HS-27A (cell line): ENCODE measurements around the gene DHRS7B.
"Not testable (repeated sequence)": the region's sequence is repeated elsewhere in the genome, so short reads cannot be mapped to it uniquely, and the experiment has no call there.

Experiments used
- DNase-seq: peaks from one replicate; pipeline ENCODE4 v3.0.0-alpha.2; 2012; ENCODE audit warnings: low read depth, missing footprints

DHRS7B gene

DNA sequence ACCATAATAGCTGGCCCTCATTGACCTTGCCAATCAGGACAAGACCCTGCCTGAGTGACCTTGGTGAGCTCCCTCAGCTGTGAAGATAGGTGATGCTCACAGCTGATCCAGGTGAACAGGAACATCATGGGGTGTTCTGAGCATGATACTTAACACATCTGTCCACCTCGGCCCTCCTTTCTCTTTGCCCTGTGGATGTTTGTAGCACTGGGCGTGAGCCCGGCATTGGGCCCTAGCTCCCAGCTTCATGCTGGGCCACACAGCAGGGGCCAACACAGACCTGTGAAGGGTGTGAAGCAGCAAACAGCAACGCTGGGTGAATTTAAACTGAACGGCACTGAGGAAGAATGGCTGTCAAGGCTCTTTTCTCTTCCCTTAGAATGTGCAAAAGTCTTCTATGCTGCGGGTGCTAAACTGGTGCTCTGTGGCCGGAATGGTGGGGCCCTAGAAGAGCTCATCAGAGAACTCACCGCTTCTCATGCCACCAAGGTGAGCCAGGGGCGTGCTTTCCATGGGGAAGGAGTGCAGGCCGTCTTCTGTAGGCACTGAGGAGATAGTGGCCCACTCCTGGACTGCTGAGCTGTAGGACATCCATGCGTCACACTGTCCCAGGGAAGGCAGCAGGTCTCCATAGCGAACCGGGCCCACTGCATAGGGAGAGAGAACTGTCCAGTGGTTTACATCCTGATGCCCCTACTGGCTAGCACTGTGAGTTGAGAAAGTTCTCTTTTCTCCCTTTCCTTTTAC lies 51.3 kb downstream of the DHRS7B start:
- DNase-seq, result no peak

DNA sequence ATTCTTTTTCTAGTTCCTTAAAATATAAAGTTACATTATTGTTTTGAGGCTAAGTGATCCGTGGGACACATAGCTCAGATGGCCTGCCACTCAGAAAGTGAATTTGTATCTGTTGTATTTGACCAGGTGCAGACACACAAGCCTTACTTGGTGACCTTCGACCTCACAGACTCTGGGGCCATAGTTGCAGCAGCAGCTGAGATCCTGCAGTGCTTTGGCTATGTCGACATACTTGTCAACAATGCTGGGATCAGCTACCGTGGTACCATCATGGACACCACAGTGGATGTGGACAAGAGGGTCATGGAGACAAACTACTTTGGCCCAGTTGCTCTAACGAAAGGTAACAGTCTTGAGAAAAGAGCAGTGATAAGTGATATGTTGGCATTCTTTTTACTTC lies 56.7 kb downstream of the DHRS7B start:
- DNase-seq, result no peak

DNA sequence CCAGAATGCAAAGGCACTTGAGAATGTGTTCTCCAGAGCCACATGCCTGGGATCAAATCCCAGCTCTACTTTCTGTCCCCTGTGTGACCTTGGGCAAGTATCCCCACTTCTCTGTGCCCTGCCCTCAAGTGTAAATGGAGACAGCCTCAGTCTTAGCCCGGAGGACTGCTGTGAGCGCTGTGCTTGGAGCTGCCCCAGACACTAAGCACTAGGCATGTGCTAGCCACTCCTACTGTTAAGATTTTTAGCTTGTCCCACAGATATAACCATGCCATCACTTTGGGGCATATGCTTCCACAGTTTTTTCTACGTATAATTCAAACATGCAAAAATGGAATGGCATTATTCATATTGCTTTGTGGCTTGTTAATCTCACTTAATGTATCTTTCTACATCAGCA lies 57.8 kb downstream of the DHRS7B start:
- DNase-seq, result no peak

DNA sequence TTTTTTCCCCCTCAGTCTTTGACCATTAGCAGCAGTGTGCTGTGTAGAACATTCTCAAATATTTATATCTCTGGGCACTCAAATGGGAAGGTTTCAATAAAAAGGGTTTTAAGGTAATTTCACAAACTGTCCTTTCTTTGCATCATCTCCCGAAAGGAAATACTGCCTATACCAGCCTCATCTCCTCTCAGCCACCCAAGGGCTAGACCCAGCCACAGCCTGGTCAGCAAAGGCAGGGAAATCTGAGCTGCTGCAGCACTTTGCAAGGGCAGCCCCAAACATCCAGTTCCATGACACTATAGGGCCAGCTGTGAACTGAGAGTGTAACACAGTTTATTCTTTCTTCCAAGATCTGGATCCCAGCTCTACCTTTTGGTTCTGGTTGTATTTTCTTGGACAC lies 58.3 kb downstream of the DHRS7B start:
- no peak for DNase-seq

DNA sequence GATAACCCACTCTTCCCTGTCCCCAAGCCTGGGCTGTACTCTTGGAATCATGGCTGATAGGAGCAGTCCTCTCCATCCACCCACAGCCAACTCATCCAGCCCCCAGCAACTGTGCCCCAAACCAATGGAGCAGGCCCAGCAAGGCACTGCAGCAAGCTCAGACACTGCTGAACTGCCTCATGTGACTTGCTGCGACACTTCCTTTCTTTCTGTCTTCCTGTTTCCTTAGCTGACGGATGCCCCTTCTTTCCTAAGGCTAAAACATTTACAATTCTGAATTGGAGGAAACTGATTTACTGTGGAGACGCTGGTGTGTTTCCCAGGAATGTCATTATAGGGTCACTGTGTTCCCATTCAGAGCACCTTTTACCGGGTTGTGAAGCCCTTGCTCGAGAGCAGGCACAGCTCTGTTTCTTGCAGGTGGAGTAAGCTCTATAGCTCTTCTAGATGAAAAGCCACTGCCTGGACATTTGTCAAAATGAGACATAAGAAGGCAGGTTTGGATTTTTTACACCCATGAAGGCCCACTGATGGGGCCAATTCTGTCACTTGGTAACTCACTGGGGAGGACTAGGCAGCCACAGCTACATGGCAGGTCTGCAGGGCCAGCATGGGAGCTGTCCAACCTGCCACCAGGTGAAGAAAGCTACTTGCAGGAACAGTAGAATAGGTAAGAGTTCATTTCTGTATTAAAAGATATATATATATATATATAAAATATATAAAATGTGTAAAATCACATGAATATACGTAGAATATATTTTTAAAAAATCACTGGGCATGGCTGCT lies 59.8 kb downstream of the DHRS7B start:
- no peak for DNase-seq

DNA sequence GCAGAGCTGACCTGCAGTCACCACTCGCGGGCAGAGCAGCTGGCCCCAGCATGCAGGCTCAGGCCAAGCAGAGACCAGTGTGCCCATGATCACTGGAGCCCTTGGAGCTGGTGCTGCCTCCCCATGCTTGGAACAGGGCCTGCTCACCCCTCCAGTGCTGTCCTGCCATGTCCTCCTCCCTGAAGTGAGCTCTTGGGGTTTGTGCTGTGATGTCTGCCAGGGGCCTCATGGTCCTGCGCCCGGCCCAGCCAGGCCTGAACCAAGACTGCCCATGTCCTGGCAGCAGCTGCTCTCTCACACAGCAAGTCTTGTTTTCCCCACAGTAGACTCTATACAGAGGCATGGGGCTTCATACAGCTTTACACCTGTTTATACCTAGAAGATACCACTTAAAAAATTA lies 62.6 kb downstream of the DHRS7B start:
- no peak for DNase-seq

DNA sequence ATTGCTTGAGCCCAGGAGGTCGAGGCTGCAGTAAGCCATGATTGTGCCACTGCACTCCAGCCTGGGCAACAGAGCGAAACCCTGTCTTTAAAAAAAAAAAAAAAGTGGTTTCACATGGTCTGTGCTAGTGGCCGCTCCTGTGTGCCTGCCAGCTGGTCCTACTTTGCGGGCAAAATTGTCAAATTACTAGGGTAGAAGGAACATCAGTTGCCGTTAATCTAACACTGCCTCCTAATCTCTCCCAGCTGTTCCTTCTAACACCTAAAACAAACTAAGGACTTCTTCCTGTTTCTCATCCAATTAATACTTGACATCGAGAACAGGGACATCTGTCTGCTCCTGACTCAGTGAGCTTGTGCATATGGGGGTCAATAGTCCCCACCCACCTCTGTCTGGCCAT lies 63.3 kb downstream of the DHRS7B start:
- DNase-seq, result no peak

DNA sequence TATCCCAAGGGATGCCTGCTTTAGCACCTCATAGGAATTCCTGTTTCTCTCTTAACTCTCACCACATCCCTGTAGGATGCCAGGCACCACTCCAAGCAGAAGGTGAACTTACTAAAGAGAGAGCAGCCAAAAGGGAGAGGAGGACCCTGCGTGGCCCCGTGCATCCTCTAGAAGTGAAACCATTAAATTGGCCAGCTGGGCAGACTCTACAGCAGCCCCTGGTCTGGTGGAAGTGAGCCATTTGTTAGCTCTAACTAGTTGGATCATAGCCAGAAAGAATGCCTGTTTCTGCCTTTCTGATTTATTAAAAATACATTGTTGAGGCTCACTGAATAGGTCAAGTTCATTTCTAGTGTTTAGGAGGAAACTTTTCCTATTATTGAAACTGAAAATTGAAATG lies 64.9 kb downstream of the DHRS7B start:
- DNase-seq, result no peak

DNA sequence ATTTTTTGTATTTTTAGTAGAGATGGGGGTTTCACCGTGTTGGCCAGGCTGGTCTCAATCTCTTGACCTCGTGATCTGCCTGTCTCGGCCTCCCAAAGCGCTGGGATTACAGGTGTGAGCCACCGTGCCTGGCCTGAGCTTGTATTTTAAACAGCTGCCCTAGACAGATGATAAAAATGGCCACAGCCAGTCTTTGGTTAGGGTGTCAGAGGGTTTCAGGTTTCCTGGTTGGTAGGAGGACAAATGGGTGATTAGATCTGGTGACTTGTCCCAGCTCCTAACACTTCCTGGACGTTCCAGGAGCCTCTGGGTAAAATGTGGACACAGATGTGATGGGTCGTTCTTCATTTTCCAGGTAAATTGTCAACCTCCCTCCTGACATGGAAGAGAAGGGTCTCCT lies 65.7 kb downstream of the DHRS7B start:
- DNase-seq, result not testable (repeated sequence)

DNA sequence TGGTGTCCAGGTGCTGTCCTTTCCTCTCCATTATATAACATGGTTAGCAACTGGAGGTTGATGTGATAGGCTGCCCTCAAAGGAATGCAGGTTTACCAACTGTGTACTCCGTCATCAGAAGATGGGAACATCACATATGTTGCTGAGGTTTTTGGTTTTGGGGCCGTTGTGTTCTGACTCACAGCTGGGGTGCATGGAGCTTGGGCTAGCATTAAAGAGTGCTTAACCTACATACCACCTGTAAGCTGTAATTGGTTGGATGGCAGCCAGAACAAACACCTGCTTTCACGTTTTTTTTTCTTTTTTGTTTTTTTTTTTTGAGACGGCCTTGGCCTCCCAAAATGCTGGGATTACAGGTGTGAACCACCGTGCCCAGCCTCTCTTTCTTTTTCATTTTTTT lies 66.3 kb downstream of the DHRS7B start:
- DNase-seq, result no peak

DNA sequence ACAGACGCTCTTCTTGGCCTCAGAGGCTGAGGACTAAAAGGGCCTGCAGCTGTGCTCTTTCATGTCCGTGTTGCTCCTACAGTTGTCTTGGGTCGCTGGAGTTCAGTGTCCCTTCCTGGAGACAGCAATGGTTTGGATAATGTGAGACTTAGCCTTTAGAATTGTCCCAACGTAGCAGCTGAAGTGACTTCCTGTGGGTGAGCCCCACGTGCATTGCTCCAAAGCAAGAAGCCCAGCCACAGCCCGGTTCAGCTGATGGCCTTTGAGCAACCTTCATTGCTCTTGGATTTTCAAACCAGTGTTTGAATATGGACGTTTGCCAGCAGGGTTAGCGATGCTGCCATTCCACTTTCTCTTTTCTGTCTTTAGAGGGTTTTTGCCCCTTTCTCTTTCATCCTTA lies 67.5 kb downstream of the DHRS7B start:
- no peak for DNase-seq

DNA sequence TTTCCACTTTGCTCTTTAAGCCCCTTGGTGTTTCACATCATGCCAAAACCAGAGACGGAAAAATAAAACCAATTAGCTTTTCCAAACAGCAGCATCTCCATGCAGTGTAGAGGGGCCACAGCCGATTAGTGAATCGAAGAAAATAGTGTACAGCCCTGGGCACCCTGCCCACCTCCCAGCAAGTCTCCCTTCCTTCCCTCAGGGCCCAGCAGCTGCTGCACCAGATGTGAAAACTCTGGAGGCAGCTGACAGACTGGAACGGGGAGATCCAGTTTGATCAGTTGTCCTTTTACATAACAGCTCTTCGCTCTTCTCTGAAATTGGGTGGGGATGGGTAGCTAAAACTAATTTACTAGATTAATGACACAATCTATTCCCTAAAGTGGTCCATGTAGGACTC lies 67.9 kb downstream of the DHRS7B start:
- no peak for DNase-seq

DNA sequence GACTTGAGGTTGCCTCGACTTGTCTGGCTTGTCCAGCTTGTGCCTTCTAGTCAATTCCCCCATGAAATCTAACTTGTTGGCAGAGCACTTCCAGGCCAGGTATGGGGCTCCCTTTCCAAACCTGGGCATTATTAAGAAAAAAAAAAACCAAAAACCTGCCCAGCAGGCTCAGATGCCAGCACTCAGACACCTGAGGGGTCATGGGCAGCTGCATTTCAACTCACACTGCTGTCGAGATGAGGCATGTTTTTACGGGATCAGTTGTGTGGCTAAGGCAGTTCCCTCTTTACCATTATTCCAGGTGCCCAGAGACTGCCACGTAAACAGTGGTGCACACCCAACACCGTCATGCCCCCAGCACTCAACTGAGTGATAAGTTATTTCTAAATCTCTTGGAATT lies 69.4 kb downstream of the DHRS7B start:
- no peak for DNase-seq

DNA sequence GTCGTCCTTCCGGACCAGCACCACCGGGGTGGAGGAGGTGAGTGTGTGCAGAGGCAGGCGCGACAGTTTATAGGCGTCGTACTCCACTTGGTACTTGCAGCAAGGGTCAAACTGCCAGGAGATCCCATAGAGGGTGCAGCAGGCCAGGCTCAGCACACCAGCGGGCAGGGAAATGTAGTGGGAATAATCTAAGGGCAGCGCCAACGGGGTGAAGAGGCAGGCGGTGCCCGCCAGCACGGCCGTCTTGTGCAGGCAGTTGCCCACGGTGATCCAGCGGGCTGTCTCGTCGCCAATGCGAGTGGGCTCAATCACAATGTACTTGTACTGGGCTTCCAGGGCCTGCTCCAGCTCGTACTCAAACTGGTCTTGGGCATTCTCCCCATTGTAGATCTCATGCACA lies 71.6 kb downstream of the DHRS7B start:
- no peak for DNase-seq

DNA sequence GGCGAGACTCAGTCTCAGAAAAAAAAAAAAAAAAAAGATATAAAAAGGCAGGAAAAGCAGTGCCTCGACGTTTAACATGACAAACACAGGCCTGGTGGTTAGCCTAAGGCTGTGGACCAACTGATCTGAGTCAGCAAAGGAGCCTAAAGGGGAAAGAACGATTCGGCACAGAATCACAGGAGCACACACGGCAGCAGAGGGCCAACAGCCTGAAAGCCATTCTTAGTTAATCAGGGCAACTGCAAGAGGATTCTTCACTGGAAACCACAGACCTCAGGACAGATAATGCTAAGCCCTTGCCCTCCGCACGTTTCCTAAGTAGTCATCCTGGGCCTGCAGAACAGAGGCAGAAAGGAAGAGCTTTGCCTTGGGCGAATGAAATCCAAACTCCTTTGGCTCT lies 72.5 kb downstream of the DHRS7B start:
- DNase-seq, result no peak

DNA sequence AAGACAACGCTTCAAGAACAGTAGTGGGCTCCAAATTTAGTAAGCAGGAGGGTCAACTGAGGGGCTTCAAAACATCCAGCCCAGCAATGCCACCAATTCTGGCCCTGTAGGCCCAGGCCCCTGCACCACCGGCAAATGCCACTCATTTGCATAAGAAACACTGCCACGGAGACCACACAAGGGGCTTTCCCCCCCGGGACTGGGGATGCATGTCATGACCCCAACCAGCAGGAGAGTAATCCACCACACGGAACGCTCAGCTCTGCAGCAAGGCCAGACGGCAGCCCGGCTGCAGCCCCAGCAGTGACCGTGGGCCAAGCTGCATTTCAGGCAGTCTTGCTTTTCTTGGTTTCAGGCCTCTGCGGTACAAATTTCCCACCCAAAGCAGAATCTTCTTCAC lies 73.1 kb downstream of the DHRS7B start:
- DNase-seq, result no peak

DNA sequence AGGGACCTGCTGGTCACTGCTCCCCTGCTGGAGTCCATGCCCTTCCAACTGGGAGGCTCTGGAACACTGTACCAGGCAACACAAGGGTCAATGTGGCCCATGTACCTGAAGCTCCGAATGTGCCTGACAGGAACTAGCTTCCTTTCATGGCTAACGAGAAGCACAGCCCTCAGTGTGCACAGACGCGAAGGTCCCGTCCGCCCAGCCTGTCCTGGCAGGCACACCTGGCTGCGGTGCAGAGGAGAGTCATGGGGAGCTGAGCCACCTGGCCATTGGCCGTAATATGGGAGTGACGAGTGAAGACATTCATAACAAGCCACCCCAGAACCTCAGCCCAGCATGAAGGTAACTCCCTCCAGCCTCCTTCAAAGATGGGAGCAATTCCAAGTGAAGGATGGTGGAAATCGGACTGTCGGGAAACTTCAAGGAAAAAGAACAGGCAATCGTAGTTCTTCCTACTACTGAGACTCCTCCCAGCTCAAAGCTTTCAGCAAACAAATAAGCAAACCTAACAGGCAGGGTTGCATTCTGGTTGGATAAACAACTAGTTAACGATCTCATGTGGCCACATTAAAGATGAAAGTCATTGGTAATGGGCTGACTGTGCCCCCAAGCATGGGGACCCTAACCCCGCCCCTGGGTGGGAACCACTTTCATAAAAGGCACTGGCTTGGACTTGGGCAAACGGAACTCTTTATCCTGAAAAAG lies 74.0 kb downstream of the DHRS7B start:
- DNase-seq, result no peak

DNA sequence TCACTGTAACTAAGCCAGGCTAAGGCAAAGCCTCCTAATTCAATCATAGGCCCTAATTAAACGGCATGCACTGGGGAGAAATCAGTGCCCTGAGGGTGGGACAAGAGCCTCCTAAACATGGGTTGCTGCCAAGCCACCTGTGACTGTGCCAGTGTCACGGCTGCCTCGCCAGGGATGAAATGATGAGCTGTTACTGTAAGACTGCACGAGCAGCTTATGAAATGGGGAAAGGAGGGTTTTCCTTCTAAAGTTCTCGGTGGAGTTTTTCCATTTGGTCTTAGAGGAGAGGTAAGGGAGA lies 74.5 kb downstream of the DHRS7B start:
- no peak for DNase-seq

DNA sequence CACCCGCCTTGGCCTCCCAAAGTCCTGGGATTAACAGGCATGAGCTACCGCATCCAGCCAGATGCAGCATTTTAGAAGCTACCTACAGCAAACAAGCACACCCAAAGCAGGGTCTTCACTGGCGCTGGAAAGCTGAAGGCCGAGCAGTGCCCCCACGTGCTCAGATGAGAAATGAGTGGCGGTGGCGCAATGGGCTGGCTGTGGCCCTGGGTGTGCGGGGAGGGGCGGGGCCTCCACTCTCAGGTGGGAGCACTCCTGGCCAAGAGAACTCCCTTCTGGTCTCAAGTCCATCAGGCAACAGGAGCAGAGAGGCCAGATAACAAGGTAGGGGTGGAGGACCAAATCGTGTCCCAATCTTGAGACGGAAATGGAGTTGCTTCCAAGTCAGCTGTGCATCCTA lies 75.1 kb downstream of the DHRS7B start:
- no peak for DNase-seq

DNA sequence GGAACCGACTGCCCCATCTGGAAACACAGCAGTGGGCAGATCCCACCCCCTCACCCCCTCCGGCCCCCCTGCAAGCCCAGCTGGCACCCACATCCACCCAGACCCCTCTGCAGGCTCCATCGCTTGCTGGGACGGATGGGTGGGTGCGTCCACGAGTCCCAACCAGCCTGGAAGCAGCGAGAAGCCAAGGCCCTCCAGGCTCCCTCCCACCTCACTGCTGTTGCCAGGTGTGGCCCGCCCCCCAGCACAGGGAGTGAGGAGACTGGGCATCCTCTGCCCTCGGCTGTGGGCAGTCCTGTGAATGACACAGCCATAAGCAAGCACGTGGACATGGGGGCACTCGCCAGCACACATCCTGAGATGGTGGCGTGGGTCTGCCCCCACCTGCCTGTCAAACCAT lies 75.7 kb downstream of the DHRS7B start:
- no peak for DNase-seq

DNA sequence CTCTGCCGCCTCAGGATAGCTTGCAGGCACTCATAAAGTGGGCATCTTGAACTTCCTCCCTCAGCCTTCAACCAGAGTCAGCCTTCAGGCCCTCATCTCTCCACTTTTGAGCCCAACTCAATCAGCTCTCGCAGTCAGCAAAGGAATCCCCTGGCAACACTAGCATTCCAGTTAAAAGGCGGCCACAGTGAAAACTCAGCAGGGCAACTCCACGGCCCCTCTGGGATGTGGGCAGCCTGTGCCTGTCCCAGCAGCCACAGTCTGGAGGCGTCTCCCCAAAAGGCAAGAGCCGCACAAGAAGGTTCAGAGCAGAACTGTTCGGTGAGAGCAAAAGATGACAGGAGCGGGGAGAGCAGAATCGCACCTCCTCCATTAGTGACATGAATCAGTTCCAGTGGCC lies 78.2 kb downstream of the DHRS7B start:
- no peak for DNase-seq

DNA sequence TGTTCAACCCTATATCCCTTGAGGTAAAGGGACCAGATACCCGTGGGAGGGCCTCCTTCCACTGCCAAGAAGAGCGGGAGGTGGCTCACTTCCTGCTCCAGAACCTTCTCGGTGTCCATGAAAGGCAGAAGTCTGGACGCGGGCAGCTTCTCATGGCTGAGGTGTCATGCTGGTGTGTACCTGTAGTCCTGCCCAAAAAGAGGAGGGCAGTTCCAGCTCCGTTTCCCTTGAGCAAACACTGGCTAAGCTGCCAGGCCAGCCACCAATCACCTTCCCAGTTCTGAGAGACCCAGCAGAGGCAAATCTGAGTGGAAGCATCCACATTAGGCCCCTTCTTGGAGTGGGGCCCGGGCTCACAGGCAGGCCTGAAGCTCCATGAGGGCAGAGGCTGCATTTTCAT lies 81.6 kb downstream of the DHRS7B start:
- no peak for DNase-seq

DNA sequence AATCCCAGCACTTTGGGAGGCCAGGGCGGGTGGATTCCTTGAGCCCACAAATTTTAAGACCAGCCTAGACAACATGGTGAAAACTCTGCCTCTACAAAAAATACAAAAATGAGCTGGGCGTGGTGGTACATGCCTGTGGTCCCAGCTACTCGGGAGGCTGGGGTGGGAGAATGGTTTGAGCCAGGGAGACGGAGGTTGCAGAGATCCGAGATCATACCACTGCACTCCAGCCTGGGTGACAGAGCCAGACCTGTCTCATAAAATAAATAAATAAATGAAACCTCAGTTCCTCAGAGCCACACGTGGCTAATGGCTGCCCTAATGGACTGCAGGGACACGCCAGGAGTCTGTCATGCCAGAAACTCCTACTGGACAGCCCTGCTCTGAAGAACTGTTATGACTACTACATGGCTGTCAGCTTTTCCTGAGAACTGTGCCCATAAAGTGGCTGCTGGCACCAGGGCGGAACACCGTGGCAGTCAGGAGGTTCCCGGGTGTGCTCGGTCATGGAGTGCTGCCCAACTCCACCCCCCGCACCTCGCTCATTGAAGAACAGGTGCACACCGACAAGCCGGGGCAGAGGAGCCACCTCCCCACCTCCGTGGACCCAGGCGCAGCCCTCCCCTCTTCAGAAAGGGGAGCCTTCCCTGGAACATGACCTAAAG lies 82.9 kb downstream of the DHRS7B start:
- DNase-seq, result no peak
